Astrocyte (in vitro differentiated cells and primary cell): Measurements from ENCODE around the gene SAMM50. TPM values are rescaled to one million over a fixed set of nuclear protein-coding genes. Genes with fewer than 3 reads are reported as not detected.
A peak's percentile ranks its signal among the peaks of the same experiment; 100 is the strongest.

Experiments used
- DNase-seq: peaks from one replicate; pipeline ENCODE4 v3.0.0-alpha.2; 2010; ENCODE audit warnings: low read depth
- FAIRE-seq: peaks from 2 replicates; lab custom pipeline; 2011; peaks lifted over from hg19 to GRCh38; lab: Jason Lieb, UNC
- H2AFZ ChIP-seq: 2 replicates; pipeline ENCODE4 v1.6.0; 2012; ENCODE audit warnings: low read depth, low read length, inconsistent platforms
- H3K27ac ChIP-seq: 2 replicates; pipeline ENCODE4 v1.5.1; 2011; ENCODE audit warnings: low read depth, low read length, inconsistent platforms
- H3K27me3 ChIP-seq: 2 replicates; pipeline ENCODE4 v1.6.0; 2011; ENCODE audit warnings: low read length, inconsistent platforms; ENCODE audit not compliant: insufficient read depth
- H3K36me3 ChIP-seq: 2 replicates; pipeline ENCODE4 v1.5.1; 2011; ENCODE audit warnings: low read length, inconsistent platforms; ENCODE audit not compliant: insufficient read depth
- H3K4me1 ChIP-seq: 2 replicates; pipeline ENCODE4 v1.5.1; 2011; ENCODE audit warnings: low read length, inconsistent platforms; ENCODE audit not compliant: insufficient read depth
- H3K4me2 ChIP-seq: 2 replicates; pipeline ENCODE4 v1.6.0; 2012; ENCODE audit warnings: low read length, inconsistent platforms
- H3K4me3 ChIP-seq: 2 replicates; pipeline ENCODE4 v1.5.1; 2011; ENCODE audit warnings: low read depth, mild to moderate bottlenecking, low read length, inconsistent platforms; ENCODE audit not compliant: insufficient read depth
- H3K79me2 ChIP-seq: 2 replicates; pipeline ENCODE4 v1.6.0; 2012; ENCODE audit warnings: mild to moderate bottlenecking, low read length, inconsistent platforms; ENCODE audit not compliant: insufficient read depth
- H3K9ac ChIP-seq: 2 replicates; pipeline ENCODE4 v1.6.0; 2012; ENCODE audit warnings: mild to moderate bottlenecking, low read length, inconsistent platforms
- H3K9me3 ChIP-seq: 2 replicates; pipeline ENCODE4 v1.5.1; 2012; ENCODE audit warnings: low read depth, mild to moderate bottlenecking, low read length, inconsistent platforms; ENCODE audit not compliant: insufficient read depth
- H4K20me1 ChIP-seq: 2 replicates; pipeline ENCODE4 v1.6.0; 2012; ENCODE audit warnings: low read length, inconsistent platforms; ENCODE audit not compliant: insufficient read depth
- H3K27ac Mint-ChIP-seq: one replicate; pipeline ENCODE4 v1.8.0; 2021; ENCODE audit warnings: mild to moderate bottlenecking, mixed read lengths; ENCODE audit not compliant: unreplicated experiment
- H3K27me3 Mint-ChIP-seq: one replicate; pipeline ENCODE4 v1.8.0; 2021; ENCODE audit warnings: low read depth, mixed read lengths; ENCODE audit not compliant: unreplicated experiment
- H3K36me3 Mint-ChIP-seq: one replicate; pipeline ENCODE4 v1.8.0; 2021; ENCODE audit warnings: low read depth, mixed read lengths; ENCODE audit not compliant: unreplicated experiment
- H3K4me1 Mint-ChIP-seq: one replicate; pipeline ENCODE4 v1.8.0; 2021; ENCODE audit warnings: low read depth, mixed read lengths; ENCODE audit not compliant: unreplicated experiment
- H3K4me3 Mint-ChIP-seq: one replicate; pipeline ENCODE4 v1.8.0; 2021; ENCODE audit warnings: mild to moderate bottlenecking, moderate library complexity, mixed read lengths; ENCODE audit not compliant: unreplicated experiment
- H3K9me3 Mint-ChIP-seq: one replicate; pipeline ENCODE4 v1.8.0; 2021; ENCODE audit warnings: mild to moderate bottlenecking, mixed read lengths; ENCODE audit not compliant: unreplicated experiment
- EZH2 ChIP-seq: IDR thresholded peaks from 2 replicates; pipeline ENCODE4 v1.6.1; 2012; ENCODE audit warnings: mild to moderate bottlenecking, low read length, inconsistent platforms; ENCODE audit not compliant: insufficient read depth
- total RNA-seq: library from RNA; stranded (reverse); gene quantifications from 2 replicates; pipeline ENCODE4 v1.2.1, GENCODE V29; 2021
- TF ChIP-seq, protein P1 (sequence below): IDR thresholded peaks from 2 replicates; pipeline ENCODE4 v1.5.1; 2011; ENCODE audit warnings: low read depth, mild to moderate bottlenecking, inconsistent platforms, low read length, moderate library complexity; ENCODE audit not compliant: insufficient read depth

Gene SAMM50
- total RNA-seq, 1 donor from 2014 or later = 63.4 TPM

DNA sequence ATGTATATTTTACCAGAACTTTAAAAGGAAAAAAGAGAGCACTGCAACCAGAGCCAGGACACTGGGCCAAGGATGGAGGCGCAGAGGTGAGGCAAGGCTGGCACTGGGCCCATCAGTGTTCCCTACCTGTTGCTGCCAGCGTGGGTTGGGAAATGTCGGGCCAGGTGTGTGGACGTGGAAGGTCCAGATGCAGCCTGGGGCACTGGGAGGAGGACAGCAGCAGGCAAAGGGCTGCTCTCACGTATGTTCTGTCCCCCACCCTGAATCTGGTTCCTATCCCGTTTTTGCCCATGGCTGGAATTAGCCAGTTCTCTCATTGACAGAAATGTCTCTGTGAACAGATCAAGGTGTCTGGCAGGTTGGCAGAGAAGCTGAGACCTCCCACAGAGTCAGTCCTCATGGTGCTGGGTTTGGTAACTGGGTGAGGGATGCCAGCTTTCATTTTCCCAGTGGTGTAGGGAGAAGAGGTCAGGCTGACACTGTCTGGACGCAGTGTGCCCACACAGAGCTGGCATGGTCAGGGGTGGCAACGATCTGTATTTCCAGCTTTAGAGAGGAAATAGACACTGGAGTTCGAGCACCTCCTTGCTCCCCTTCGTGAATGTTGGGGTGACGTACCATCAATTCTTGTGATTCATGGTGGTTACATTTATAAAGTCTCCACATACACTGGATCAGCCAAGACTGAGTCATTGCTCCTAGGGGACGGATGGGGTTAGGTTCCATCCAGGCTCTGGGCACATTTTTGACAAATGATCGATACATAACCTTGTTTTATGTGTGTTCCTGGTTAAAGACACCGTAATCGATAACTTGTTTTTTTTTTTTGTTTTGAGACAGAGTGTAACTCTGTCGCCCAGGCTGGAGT, 35.9 kb upstream of the SAMM50 start:
- DNase-seq = peak; percentile 66
- no peak overlapping the region for H3K4me3 Mint-ChIP-seq
- Histone ChIP-seq H3K4me2 (peak overlapping the region; percentile 60), H3K9me3 (no peaks in the 10 kb centered on the region), H3K4me1 (peaks cover 35% of the 10 kb centered on the region), H4K20me1 (no peaks in the 10 kb centered on the region), H3K4me3 (no peak overlapping the region), H3K9ac (no peak overlapping the region), H2AFZ (no peak overlapping the region), H3K79me2 (peaks cover 3% of the 10 kb centered on the region), H3K27me3 (peaks cover 3% of the 10 kb centered on the region), H3K36me3 (no peaks in the 10 kb centered on the region), H3K27ac (no peak overlapping the region)
- no peak overlapping the region for H3K27ac Mint-ChIP-seq
- H3K27me3 Mint-ChIP-seq = peaks cover 16% of the 10 kb centered on the region
- TF ChIP-seq, protein P1, sequence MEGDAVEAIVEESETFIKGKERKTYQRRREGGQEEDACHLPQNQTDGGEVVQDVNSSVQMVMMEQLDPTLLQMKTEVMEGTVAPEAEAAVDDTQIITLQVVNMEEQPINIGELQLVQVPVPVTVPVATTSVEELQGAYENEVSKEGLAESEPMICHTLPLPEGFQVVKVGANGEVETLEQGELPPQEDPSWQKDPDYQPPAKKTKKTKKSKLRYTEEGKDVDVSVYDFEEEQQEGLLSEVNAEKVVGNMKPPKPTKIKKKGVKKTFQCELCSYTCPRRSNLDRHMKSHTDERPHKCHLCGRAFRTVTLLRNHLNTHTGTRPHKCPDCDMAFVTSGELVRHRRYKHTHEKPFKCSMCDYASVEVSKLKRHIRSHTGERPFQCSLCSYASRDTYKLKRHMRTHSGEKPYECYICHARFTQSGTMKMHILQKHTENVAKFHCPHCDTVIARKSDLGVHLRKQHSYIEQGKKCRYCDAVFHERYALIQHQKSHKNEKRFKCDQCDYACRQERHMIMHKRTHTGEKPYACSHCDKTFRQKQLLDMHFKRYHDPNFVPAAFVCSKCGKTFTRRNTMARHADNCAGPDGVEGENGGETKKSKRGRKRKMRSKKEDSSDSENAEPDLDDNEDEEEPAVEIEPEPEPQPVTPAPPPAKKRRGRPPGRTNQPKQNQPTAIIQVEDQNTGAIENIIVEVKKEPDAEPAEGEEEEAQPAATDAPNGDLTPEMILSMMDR = no peak
- no peak for TF ChIP-seq EZH2
- no peak for FAIRE-seq
- H3K9me3 Mint-ChIP-seq = no peaks in the 10 kb centered on the region
- peaks cover 22% of the 10 kb centered on the region for H3K4me1 Mint-ChIP-seq
- no peaks in the 10 kb centered on the region for H3K36me3 Mint-ChIP-seq

DNA sequence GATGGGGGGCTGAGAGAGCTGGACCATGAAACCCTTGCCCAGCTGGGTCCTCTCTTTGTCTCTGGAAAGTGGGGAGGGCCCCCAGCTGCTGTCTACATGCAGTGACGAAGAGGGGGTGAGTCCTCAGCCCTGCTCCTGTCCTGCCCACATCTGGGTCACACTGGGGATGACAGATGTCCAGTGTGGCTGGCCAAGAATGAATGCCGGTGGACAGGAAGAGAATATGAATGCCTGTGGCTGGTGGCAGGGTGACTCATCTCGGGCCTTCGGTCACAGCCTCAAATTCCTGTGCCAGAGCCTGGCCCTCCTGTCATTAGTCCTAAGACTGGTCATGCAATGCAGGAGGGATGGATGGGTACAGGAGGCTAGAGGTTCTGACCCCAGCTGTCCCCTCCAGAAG, 33.9 kb upstream of the SAMM50 start:
- Histone ChIP-seq H3K79me2 (peaks cover 19% of the 10 kb centered on the region), H3K4me1 (peaks cover 47% of the 10 kb centered on the region), H2AFZ (no peak overlapping the region), H3K36me3 (no peaks in the 10 kb centered on the region), H3K9ac (no peak overlapping the region), H3K27ac (peak overlapping the region; percentile 23), H4K20me1 (peaks cover 17% of the 10 kb centered on the region), H3K4me3 (no peak overlapping the region), H3K9me3 (no peaks in the 10 kb centered on the region), H3K4me2 (peak overlapping the region; percentile 68), H3K27me3 (no peaks in the 10 kb centered on the region)
- FAIRE-seq (peak; percentile 86), DNase-seq (peak; percentile 90)
- H3K36me3 Mint-ChIP-seq = no peaks in the 10 kb centered on the region
- H3K4me3 Mint-ChIP-seq = no peak overlapping the region
- H3K27me3 Mint-ChIP-seq = peaks cover 13% of the 10 kb centered on the region
- no peaks in the 10 kb centered on the region for H3K9me3 Mint-ChIP-seq
- peaks cover 34% of the 10 kb centered on the region for H3K4me1 Mint-ChIP-seq
- TF ChIP-seq EZH2 = no peak
- TF ChIP-seq, protein P1 = no peak
- H3K27ac Mint-ChIP-seq = no peak overlapping the region

DNA sequence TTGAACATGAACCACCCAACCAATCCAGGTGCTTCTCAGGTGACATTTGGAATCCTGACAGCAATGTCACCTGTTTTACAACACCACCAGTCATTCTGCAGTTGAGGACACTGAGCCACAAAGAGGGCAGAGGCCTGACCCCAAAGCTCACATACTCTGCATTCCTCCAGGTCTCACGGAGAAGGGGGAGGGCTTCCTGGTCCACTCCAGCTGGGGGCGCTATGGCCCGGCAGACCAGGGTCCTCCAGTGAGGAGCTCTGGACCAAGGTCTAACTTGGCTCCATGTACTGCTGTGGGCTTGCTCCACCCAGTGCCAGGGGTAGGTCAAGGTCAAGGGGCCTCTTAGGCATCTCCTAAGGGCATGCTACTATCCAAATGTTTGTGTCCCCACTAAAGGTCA, 33.1 kb upstream of the SAMM50 start:
- Mint-ChIP-seq H3K36me3 (no peaks in the 10 kb centered on the region), H3K4me1 (peaks cover 37% of the 10 kb centered on the region), H3K4me3 (no peak overlapping the region), H3K27ac (no peak overlapping the region), H3K27me3 (peaks cover 13% of the 10 kb centered on the region), H3K9me3 (no peaks in the 10 kb centered on the region)
- peaks cover 47% of the 10 kb centered on the region for H3K4me1 ChIP-seq
- no peaks in the 10 kb centered on the region for H3K27me3 ChIP-seq
- H4K20me1 ChIP-seq = peaks cover 24% of the 10 kb centered on the region
- H3K4me3 ChIP-seq = no peak overlapping the region
- H3K4me2 ChIP-seq = peak overlapping the region; percentile 68
- peaks cover 3% of the 10 kb centered on the region for H3K36me3 ChIP-seq
- peaks cover 19% of the 10 kb centered on the region for H3K79me2 ChIP-seq
- TF ChIP-seq, protein P1 = no peak
- TF ChIP-seq EZH2 = no peak
- H3K9me3 ChIP-seq = no peaks in the 10 kb centered on the region
- FAIRE-seq = no peak
- H3K9ac ChIP-seq = no peak overlapping the region
- DNase-seq = no peak
- H2AFZ ChIP-seq = no peak overlapping the region
- no peak overlapping the region for H3K27ac ChIP-seq
